DMS 273 (cell line): ENCODE data around the gene NPAS2.

Experiments
- DNase-seq: peaks from one replicate; lab custom pipeline; 2025; ENCODE audit not compliant: unreplicated experiment; lab: John Stamatoyannopoulos, UW

NPAS2 gene

GRCh38 chr2:100793220-100793619 lies 26.7 kb upstream of the NPAS2 start:
- DNase-seq, result no peak

GRCh38 chr2:100793982-100794381 lies 26.0 kb upstream of the NPAS2 start:
- DNase-seq, result no peak

DNA sequence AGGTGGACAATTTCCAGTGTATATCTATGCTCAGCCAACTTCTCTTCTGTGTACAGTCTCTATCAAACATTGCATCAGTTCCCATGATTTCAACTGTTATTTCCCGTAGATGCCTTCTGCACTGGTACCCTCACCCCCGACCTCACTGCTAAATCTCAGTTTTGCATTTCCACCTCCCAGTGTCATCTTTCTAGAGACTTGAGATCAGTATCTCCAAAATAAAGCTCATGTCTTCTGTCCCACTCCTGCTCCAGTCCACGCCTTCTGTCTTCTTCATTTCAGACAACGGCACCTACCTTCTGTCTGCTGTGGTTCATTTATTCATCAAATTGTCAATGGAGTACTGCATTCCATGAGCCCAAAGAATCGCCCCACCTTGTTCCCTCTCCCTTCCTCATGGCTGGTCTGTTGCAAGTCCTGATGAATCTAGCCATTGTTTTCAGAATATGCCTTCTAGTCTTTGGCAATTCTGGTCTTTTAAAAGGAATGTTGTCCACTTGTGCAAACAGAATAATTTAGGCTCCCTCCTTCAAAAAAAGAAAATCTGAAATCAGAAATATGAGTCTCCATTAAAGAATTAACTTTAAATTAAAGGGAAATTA lies 23.3 kb upstream of the NPAS2 start:
- no peak for DNase-seq

DNA sequence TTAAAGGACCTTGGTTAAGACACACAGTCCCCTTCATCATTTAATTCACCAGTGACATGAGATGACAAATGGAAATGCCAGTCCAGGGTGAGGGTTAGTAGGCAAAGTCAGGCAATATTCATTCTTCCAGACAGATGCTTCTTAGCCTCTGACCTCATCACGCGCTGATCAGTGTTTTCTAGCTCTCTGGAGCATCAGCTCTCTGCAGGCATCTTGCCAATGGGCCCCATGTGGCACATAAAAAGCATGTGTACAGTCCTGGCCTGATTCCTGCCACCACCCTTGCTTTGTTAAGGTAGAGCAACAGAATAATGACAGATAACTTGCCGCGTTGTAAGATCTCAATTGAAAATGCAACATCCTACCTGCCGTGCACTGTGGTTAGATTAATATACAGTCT lies 20.3 kb upstream of the NPAS2 start:
- DNase-seq, result peak; percentile 61

GRCh38 chr2:100800915-100801314 lies 19.0 kb upstream of the NPAS2 start:
- no peak for DNase-seq

DNA sequence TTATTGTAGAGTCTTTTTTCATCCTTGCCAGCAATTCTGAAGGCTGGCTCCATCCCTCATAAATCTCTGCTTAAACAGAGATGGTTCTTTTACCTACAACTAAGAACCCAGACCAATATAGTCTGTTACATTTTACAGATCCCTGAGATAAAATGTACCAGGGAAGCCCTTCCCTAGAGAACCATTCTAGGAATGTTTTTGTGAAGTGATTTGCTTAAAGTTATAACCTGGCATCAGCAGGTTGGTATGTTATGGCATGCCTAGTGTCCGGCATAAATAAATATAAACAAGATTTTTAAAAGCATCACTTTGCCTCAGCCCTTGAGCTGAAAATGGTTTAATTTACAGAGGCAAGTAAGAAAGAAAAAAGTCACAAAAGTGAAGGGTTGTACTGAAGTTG lies 18.5 kb upstream of the NPAS2 start:
- DNase-seq, result no peak

GRCh38 chr2:100802066-100802465 lies 17.9 kb upstream of the NPAS2 start:
- no peak for DNase-seq

- no peak for DNase-seq
These were observed 16.6 kb upstream of the NPAS2 start for GRCh38 chr2:100803334-100803733.

DNA sequence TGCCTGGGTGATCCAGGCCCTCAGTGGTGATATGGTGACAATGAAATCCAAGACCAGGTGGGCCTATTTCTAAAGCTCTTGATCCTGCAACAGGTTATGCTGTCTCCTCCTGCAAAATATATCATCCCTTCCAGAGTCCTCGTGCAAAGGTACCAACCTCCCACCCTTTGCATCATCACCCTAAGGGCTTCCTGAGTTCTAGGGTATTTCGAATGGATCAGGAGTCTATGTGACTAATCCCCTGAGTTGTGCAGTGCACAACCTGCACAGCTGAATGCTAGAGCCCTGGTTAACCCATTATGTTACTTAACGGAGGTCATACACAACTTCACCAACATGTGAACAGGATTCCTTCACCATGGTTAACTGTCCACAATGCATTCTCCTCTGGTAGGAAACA lies 13.4 kb upstream of the NPAS2 start:
- DNase-seq, result no peak

DNA sequence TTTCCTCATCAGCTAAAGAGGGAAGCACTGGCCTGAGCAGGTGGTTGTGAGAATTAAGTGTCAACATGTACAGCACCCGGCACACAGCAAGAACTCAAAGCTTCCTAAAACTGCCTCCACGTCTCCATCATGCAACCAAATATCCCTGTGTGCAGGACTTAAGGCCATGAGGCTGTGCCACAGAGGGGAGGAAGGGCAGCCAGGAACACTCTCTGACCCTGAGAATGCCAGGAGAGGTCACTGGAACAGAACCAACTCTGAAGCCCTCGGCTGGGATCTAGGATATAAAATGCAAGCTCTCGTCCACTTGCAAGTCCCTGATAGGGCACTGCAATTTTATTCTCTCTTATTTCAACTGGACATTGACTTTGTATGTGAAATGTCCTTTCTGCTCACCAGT lies 12.2 kb upstream of the NPAS2 start:
- DNase-seq, result no peak

GRCh38 chr2:100808582-100808981 lies 11.4 kb upstream of the NPAS2 start:
- no peak for DNase-seq

GRCh38 chr2:100809506-100809905 lies 10.4 kb upstream of the NPAS2 start:
- DNase-seq, result no peak

DNA sequence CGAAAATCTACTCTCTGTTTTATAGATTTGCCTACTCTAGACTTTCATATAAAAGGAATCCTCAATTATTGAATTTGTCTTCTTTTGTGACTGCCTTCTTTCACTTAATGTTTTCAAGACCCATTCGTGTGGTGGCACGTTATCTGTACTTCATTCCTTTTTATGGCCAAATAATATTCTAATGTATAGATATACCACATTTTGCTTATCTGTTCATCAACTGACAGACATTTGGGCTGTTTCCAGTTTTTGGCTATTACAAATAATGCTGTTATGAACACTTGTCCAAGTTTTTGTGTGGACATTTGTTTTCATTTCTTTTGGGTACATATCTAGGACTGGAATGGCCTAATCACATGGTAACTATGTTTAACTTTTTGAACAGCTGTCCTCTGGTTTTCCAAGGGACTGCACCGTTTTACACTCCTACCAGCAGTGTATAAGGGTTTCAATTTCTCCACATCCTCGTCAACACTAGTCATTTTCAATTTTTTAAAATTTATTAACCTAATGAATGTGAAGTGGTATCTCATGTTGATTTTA lies 9.3 kb upstream of the NPAS2 start:
- DNase-seq, result no peak

- no peak for DNase-seq
These were observed 7.8 kb upstream of the NPAS2 start for GRCh38 chr2:100812116-100812515.

DNA sequence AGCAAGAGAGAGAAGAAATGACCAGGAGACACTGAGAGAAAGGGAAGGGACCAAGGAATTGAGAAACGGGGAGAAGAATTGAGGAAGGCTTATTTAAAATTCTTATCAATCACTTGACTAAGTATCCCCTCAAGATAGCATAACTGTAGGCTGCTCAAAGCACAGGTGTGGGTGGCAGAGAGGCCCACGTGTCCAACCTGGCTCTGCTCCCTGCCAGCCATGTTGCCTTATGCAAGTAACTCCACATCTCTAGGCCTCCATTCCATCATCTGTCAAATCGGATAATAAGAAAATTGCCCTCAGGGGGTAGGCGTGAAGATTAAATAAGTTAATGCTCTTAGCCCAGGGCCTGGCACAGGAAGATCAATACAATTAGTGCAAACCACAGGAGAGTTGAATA lies 7.4 kb upstream of the NPAS2 start:
- DNase-seq, result no peak

DNA sequence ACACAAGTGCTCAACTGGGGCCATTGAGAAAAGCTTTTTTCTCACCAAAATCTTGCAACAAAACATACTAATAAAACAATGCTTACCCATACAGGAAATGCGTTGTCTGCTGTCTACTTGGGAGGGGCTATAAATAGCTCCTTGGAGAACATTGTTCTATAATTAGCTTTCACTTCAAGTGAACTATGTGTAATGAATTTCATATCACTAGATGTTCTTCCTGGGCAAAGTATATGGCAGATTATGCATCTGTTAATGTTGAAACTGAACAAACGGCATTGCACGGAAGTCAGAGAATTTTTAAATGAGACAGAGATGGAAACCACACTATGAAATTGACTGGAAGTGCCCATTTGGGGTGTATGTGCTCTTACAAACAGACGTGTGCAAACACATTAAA lies 6.4 kb upstream of the NPAS2 start:
- DNase-seq, result no peak

DNA sequence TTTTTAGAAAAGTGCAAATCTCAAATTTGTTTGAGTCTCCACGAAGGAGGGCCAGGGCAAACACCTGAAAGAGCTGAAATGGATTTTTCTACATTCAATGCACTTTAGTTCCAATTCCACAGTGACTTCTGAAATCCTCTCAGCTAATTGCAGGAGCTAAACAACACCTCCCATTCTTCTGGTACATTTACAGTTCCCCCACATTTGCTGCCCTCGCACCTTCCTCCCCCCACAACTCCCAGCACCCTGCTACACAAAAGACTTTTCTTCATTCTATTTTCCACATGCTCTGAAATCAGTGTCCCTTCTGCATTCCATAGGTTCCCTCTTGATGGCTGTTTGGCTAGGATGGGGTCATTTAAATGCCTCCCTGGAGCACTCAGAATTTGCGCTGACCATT lies 5.9 kb upstream of the NPAS2 start:
- DNase-seq, result no peak

DNA sequence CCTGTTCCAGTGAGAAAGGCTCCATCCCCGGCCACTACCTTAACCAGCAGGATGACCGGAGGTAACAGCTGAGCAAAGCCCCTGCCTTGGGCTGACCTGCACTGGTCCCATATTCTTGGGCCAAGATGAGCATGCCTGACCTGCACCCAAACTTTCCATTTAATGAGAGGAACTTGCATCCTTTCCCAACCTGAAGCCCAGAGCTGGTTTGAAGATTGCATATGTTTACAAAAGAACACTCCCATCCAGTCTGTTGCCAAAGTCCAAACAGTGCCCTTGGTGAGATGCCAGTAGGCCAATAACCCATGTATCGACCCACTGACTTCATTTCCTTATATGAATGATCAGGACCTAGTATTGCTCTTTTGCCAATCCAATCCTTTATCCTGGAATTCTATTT lies 5.5 kb upstream of the NPAS2 start:
- DNase-seq, result no peak

DNA sequence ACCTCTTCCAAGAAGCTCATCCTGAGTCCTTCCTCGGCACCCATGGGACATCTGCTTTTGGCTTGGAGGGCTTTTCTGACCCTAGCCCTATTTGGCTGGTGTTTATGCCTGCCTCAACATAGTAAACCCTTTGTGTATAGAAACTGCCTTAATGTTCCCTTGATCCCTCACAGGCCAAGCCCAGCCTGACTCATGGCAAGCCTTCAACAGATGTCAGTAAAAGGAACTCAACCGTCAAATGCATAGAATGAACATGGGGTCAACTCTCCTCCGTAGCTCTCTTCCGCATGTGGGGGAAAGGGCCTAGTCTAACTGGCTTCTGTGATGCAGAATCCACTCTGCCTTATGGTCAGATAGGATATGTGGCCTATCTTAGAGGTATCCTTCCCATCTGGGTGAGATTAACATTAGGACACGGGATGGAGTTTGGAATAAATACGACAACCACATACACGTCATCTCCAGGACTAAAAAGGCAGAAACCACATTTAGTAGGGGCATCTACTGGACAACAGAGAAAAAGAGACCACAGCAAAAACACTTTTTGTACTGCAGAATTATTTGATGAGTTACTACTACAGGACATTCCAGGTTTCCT lies 2.5 kb upstream of the NPAS2 start:
- no peak for DNase-seq

- DNase-seq, result no peak
These were observed 1.8 kb upstream of the NPAS2 start for GRCh38 chr2:100818003-100818605.

DNA sequence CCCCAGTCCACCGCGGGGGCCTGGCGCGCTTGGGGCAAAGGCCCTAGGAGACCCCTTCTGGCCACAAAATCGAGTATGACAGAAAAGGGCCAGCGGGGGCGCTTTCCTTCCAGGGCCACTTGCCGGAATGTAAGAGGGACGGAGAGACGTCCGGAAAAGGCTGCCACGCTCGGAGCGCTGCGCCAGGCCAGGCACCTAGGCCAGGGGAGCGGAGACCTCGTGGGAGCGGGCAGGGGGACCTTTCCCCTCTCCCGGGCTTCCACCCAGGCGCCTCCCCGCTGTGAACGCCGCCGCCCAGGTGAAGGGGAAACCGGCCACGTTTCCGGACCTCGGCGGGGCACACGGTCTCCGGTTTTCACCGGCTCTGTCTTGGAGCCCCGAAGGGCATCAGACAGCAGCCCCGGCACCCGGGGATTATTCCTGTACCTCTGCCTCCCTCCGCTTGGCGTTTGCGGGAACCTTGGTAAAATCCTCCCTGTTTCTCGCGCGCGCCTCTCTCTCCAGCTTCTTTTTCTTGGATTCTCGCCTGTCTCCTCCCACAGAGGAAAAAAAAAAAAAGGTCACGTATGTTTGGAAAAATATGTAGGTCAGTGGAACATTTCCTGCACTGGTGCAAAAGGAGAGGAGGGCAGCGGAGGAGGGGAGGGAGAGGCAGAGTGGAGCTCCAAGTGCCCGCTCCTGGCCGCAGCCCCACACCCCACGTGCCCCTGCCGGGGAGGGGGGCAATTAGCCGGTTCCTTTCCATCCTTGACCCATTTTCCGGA lies 1.2 kb upstream of the NPAS2 start:
- peak; percentile 48 for DNase-seq

DNA sequence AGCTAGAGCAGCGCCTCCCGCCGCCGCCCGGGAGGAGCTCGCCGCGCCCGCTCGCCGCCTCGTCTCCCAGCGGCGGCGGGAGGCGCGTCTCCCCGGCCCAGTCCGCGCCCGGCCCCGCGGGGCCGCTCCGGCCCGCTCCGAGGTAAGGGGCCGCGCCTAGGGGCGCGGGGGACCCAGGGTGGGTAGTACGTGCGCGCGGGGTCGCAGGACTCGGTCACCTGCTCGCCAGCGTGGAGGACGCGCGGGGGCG lies 259 bp downstream of the NPAS2 start:
- no peak for DNase-seq
